H9 (cell line): ENCODE measurements around the gene TIGD1. TPM values are rescaled to one million over a fixed set of nuclear protein-coding genes. Genes with fewer than 3 reads are reported as not detected.

Experiments
- DNase-seq: peaks from one replicate; pipeline ENCODE4 v3.0.0-alpha.2; 2017
- H2AFZ ChIP-seq: one replicate; pipeline ENCODE4 v1.6.1; 2013; ENCODE audit warnings: mild to moderate bottlenecking, low read length, control low read depth, moderate library complexity
- H2AK5ac ChIP-seq: 2 replicates; pipeline ENCODE4 v1.6.1; 2013; ENCODE audit warnings: low read length, control low read depth, mixed read lengths; ENCODE audit not compliant: insufficient read length
- H2BK120ac ChIP-seq: one replicate; pipeline ENCODE4 v1.6.1; 2013; ENCODE audit warnings: low read depth, mild to moderate bottlenecking, low read length, control low read depth, inconsistent platforms; ENCODE audit not compliant: poor library complexity, severe bottlenecking
- H2BK12ac ChIP-seq: 2 replicates; pipeline ENCODE4 v1.6.1; 2013; ENCODE audit warnings: low read length, control low read depth, mixed read lengths, low read depth; ENCODE audit not compliant: insufficient read length
- H2BK15ac ChIP-seq: 2 replicates; pipeline ENCODE4 v1.6.1; 2013; ENCODE audit warnings: low read depth, low read length, control low read depth
- H2BK20ac ChIP-seq: one replicate; pipeline ENCODE4 v1.6.1; 2013; ENCODE audit warnings: low read depth, mild to moderate bottlenecking, low read length, control low read depth, inconsistent platforms; ENCODE audit not compliant: poor library complexity, severe bottlenecking
- H2BK5ac ChIP-seq: 2 replicates; pipeline ENCODE4 v1.6.1; 2013; ENCODE audit warnings: low read length, control low read depth, mixed read lengths; ENCODE audit not compliant: insufficient read length
- H3K14ac ChIP-seq: 2 replicates; pipeline ENCODE4 v1.6.1; 2013; ENCODE audit warnings: low read length, control low read depth; ENCODE audit not compliant: insufficient read depth
- H3K18ac ChIP-seq: 2 replicates; pipeline ENCODE4 v1.6.1; 2013; ENCODE audit warnings: low read depth, mild to moderate bottlenecking, mixed read lengths, low read length, control low read depth; ENCODE audit not compliant: insufficient read length
- H3K23ac ChIP-seq: 2 replicates; pipeline ENCODE4 v1.6.1; 2013; ENCODE audit warnings: low read length, control low read depth, mixed read lengths, low read depth; ENCODE audit not compliant: insufficient read length
- H3K23me2 ChIP-seq: 2 replicates; pipeline ENCODE4 v1.6.1; 2013; ENCODE audit warnings: low read depth, mild to moderate bottlenecking, mixed read lengths, low read length, control low read depth; ENCODE audit not compliant: insufficient read length, poor library complexity, severe bottlenecking
- H3K27ac ChIP-seq: 2 replicates; pipeline ENCODE4 v1.5.1; 2013; ENCODE audit warnings: low read length, control low read depth, mixed read lengths, low read depth; ENCODE audit not compliant: insufficient read length
- H3K27me3 ChIP-seq: 2 replicates; pipeline ENCODE4 v1.6.1; 2013; ENCODE audit warnings: low read length, control low read depth, inconsistent platforms; ENCODE audit not compliant: insufficient read depth
- H3K4ac ChIP-seq: 2 replicates; pipeline ENCODE4 v1.6.1; 2013; ENCODE audit warnings: low read depth, mild to moderate bottlenecking, control low read depth, inconsistent platforms, low read length, moderate library complexity
- H3K4me1 ChIP-seq: 2 replicates; pipeline ENCODE4 v1.6.1; 2013; ENCODE audit warnings: low read length, control low read depth, inconsistent platforms; ENCODE audit not compliant: insufficient read depth
- H3K4me2 ChIP-seq: 2 replicates; pipeline ENCODE4 v1.6.1; 2013; ENCODE audit warnings: low read length, control low read depth, mixed read lengths; ENCODE audit not compliant: insufficient read length, insufficient read depth
- H3K56ac ChIP-seq: 2 replicates; pipeline ENCODE4 v1.6.1; 2013; ENCODE audit warnings: low read depth, mild to moderate bottlenecking, mixed read lengths, low read length, control low read depth; ENCODE audit not compliant: insufficient read length
- H3K79me1 ChIP-seq: 2 replicates; pipeline ENCODE4 v1.6.1; 2013; ENCODE audit warnings: low read depth, mild to moderate bottlenecking, moderate library complexity, low read length, control low read depth, inconsistent platforms; ENCODE audit not compliant: insufficient read depth, poor library complexity, severe bottlenecking
- H3K79me2 ChIP-seq: 2 replicates; pipeline ENCODE4 v1.6.1; 2013; ENCODE audit warnings: low read length, control low read depth, inconsistent platforms; ENCODE audit not compliant: insufficient read depth
- H3K9ac ChIP-seq: 2 replicates; pipeline ENCODE4 v1.6.1; 2013; ENCODE audit warnings: low read length, control low read depth, mixed read lengths; ENCODE audit not compliant: insufficient read length; ENCODE audit errors: extremely low read depth
- H3K9me3 ChIP-seq: one replicate; pipeline ENCODE4 v1.6.1; 2013; ENCODE audit warnings: low read depth, low read length, inconsistent platforms; ENCODE audit not compliant: control insufficient read depth
- H3T11ph ChIP-seq: one replicate; pipeline ENCODE4 v1.6.1; 2013; ENCODE audit warnings: mild to moderate bottlenecking, low read length, control low read depth, inconsistent platforms
- H4K20me1 ChIP-seq: one replicate; pipeline ENCODE4 v1.6.1; 2013; ENCODE audit not compliant: control insufficient read depth, insufficient read length, insufficient read depth
- H4K5ac ChIP-seq: 2 replicates; pipeline ENCODE4 v1.6.1; 2013; ENCODE audit warnings: low read depth, mild to moderate bottlenecking, mixed read lengths, low read length, control low read depth; ENCODE audit not compliant: insufficient read length
- H4K8ac ChIP-seq: replicated peaks from 2 replicates; pipeline ENCODE4 v1.6.1; 2013; ENCODE audit warnings: low read length, control low read depth, mixed read lengths, low read depth; ENCODE audit not compliant: insufficient read length
- H4K91ac ChIP-seq: 2 replicates; pipeline ENCODE4 v1.6.1; 2013; ENCODE audit warnings: low read depth, mild to moderate bottlenecking, moderate library complexity, mixed read lengths, low read length, control low read depth; ENCODE audit not compliant: insufficient read length
- H3K27ac Mint-ChIP-seq, 3 experiments: 2 replicates in 2 of 3; 3 replicates in 1 of 3; pipeline ENCODE4 v1.8.0; 2020 to 2021; ENCODE audit warnings: mixed read lengths in 3 of 3, mild to moderate bottlenecking in 1 of 3, moderate library complexity in 1 of 3
- H3K27me3 Mint-ChIP-seq: 2 replicates; pipeline ENCODE4 v1.8.0; 2021; ENCODE audit warnings: low read depth, mild to moderate bottlenecking, moderate library complexity, mixed read lengths
- H3K36me3 Mint-ChIP-seq, 3 experiments: 2 replicates in 2 of 3; 3 replicates in 1 of 3; pipeline ENCODE4 v1.8.0; 2020 to 2021; ENCODE audit warnings: low read depth in 3 of 3, mixed read lengths in 3 of 3; ENCODE audit not compliant: insufficient read depth in 1 of 3
- H3K4me1 Mint-ChIP-seq, 2 experiments: 2 replicates each; pipeline ENCODE4 v1.8.0; 2020; ENCODE audit warnings: mixed read lengths in 2 of 2
- H3K4me3 Mint-ChIP-seq, 2 experiments: 2 replicates in 1 of 2; 3 replicates in 1 of 2; pipeline ENCODE4 v1.8.0; 2020 to 2021; ENCODE audit warnings: mild to moderate bottlenecking in 2 of 2, mixed read lengths in 2 of 2, moderate library complexity in 1 of 2
- H3K9me3 Mint-ChIP-seq, 2 experiments: 2 replicates in 1 of 2; 3 replicates in 1 of 2; pipeline ENCODE4 v1.8.0; 2020; ENCODE audit warnings: mild to moderate bottlenecking in 2 of 2, mixed read lengths in 2 of 2, moderate library complexity in 1 of 2
- CTCF ChIP-seq: fragments of 200-600 bp; sonication (generic); conservative IDR thresholded peaks from 3 replicates; pipeline ENCODE4 v1.8.0; 2021; ENCODE audit warnings: antibody characterized with exemption, mild to moderate bottlenecking
- WGBS: extraction: QIAGEN DNeasy Blood & Tissue Kit; methylation state at CpG from one replicate; pipeline ENCODE4 v1.1.7; 2013; ENCODE audit warnings: missing lambda C conversion rate, low lambda C conversion rate, mixed read lengths; ENCODE audit not compliant: insufficient read length; ENCODE audit errors: extremely low coverage; 5-methylcytosine and 5-hydroxymethylcytosine counted together
- total RNA-seq: library from RNA; stranded (reverse); gene quantifications from 2 replicates; pipeline ENCODE4 v1.2.1, GENCODE V29; 2021

TIGD1 gene
- total RNA-seq, 1 experiment from 2014 or later, result 6.3 TPM

GRCh38 chr2:232515639-232516038, 34.7 kb downstream of the TIGD1 start:
- H3K4me1 Mint-ChIP-seq, result peaks cover 17 to 34% of the 10 kb centered on the region in 2 experiments

More at GRCh38 chr2:232515639-232516038, 34.7 kb downstream of the TIGD1 start:
- DNase-seq, result no peak
- no peaks in the 10 kb centered on the region for H3K27me3 ChIP-seq
- TF ChIP-seq CTCF, result no peak
- no peak overlapping the region for H3K56ac ChIP-seq
- H3K4me1 ChIP-seq, result no peaks in the 10 kb centered on the region
- no peak overlapping the region for H3K18ac ChIP-seq
- no peak overlapping the region for H3K9ac ChIP-seq
- H3K79me2 ChIP-seq, result no peaks in the 10 kb centered on the region
- no CpG with 5 or more reads among the region's 7 CpGs for WGBS
- no peak overlapping the region for H3K23ac ChIP-seq
- no peaks in the 10 kb centered on the region for H3K36me3 Mint-ChIP-seq
- H3K4ac ChIP-seq, result no peak overlapping the region
- H3K79me1 ChIP-seq, result no peaks in the 10 kb centered on the region
- H3K9me3 Mint-ChIP-seq, result no peaks in the 10 kb centered on the region; a peak in 1 of 5 replicates
- H4K20me1 ChIP-seq, result no peaks in the 10 kb centered on the region
- no peak overlapping the region for H4K5ac ChIP-seq
- no peak overlapping the region for H2BK12ac ChIP-seq
- H2AFZ ChIP-seq, result no peak overlapping the region
- no peak overlapping the region for H3T11ph ChIP-seq
- no peak overlapping the region for H2BK15ac ChIP-seq
- H4K8ac ChIP-seq, result no peak overlapping the region
- no peak overlapping the region for H3K27ac Mint-ChIP-seq
- H3K9me3 ChIP-seq, result no peaks in the 10 kb centered on the region
- H4K91ac ChIP-seq, result no peak overlapping the region
- no peak overlapping the region for H3K14ac ChIP-seq
- H2BK20ac ChIP-seq, result no peak overlapping the region
- no peak overlapping the region for H3K4me2 ChIP-seq
- H2AK5ac ChIP-seq, result no peak overlapping the region
- peaks cover 31% of the 10 kb centered on the region for H3K27me3 Mint-ChIP-seq
- no peaks in the 10 kb centered on the region for H3K23me2 ChIP-seq
- no peak overlapping the region for H2BK5ac ChIP-seq
- H3K27ac ChIP-seq, result no peak overlapping the region
- no peak overlapping the region for H3K4me3 Mint-ChIP-seq
- no peak overlapping the region for H2BK120ac ChIP-seq
